ENCODE measurements around the gene ZNF524.

- TF ChIP-seq GATA2 (IDR thresholded peaks at IDR 0.05; ENCODE audit: low read depth, low read length): no peak
- TF ChIP-seq GATA3 (IDR thresholded peaks at IDR 0.05; ENCODE audit: low read depth, low read length): no peak
Observed at GRCh38 chr19:55635856-55636440, 35.9 kb downstream of the ZNF524 start.

Data from SH-SY5Y (cell line).